ENCODE data around the gene ECE1. TPM values are rescaled to one million over a fixed set of nuclear protein-coding genes. Genes with fewer than 3 reads are reported as not detected.
A peak's percentile ranks its signal among the peaks of the same experiment; 100 is the strongest.

ECE1 gene
- total and polyA plus RNA-seq, 2 of the 13 experiments (the other 11 are each of a cell fraction or from before 2014, with no cell fraction given), result 13.5 to 21.2 TPM

DNA sequence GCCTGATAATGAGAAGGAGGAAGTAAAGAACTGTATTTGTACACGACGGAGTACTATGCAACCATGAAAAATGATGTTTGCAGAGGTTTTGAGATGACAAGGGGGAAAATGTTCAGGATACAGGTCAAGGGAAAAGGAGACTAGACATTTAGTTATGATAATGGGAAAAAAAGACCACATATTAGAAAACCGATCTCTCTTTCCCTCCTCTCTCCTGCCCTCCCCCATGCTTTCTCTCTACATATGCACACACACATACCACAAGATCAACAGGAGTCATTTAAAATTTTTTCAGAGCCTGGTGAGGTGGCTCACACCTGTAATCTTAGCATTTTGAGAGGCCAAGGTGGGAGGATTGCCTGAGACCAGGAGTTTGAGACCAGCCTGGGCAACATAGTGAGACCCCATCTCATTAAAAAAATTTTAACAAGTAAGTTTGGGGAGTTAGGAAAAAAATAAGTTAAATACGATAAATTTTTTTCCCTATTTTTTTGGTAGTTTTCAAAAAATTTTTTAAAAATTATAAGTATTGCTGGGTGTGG, 44.5 kb downstream of the ECE1 start:
- DNase-seq (ENCODE audit: low spot score) (no peak), FAIRE-seq (no peak), ATAC-seq (no peak)
- ChIA-PET POLR2A (no interaction called here), CTCF (ENCODE audit: low intra/inter-chr PET ratio, low total read pairs) (no interaction called here)
- intact Hi-C loops (cut with micrococcal nuclease; ENCODE audit: unreplicated experiment), result no loop called here
- H3K4me2 ChIP-seq (ENCODE audit: low read depth, low read length), result no peak overlapping the region
- no peaks in the 10 kb centered on the region for H3K27me3 ChIP-seq (ENCODE audit: control insufficient read depth in 1 of 2, insufficient read depth in 2 of 2, low read length in 2 of 2)
- no TSS peak for BruUV-seq (replicated peaks)
- H3K4me1 ChIP-seq (ENCODE audit: insufficient read depth, low read length), result peaks cover 40% of the 10 kb centered on the region
- no peak overlapping the region for H3K27ac ChIP-seq (ENCODE audit: extremely low read length, insufficient read depth, low read length)
- WGBS (ENCODE audit: low lambda C conversion rate), result 99% methylated on average over 4 of the region's 4 CpGs
- no peaks in the 10 kb centered on the region for H3K9me3 ChIP-seq (ENCODE audit: low read length)
- TF ChIP-seq HMGA1 (CRISPR knock-in tag; conservative IDR thresholded peaks at IDR 0.05), result no peak
- no peak for TF ChIP-seq PHF21A (CRISPR knock-in tag; IDR thresholded peaks at IDR 0.05)
- TF ChIP-seq RFXAP (CRISPR knock-in tag; IDR thresholded peaks at IDR 0.05; ENCODE audit: borderline replicate concordance), result no peak
- peak; percentile 44; the same call in 1 of the 2 replicates for TF ChIP-seq ZNF121 (CRISPR knock-in tag; IDR thresholded peaks at IDR 0.05)
- TF ChIP-seq, protein P1, sequence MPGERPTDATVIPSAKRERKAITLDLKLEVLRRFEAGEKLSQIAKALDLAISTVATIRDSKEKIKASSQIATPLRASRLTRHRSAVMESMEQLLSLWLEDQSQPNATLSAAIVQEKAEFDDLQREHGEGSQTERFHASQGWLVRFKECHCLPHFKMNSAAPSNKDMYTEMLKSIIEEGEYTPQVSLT (CRISPR knock-in tag; IDR thresholded peaks at IDR 0.05; ENCODE audit: borderline replicate concordance, low read depth), result no peak
- H3K79me2 ChIP-seq (ENCODE audit: insufficient read depth, low read length), result no peaks in the 10 kb centered on the region
- no peak overlapping the region for H2AFZ ChIP-seq (ENCODE audit: low read length)
- H3K36me3 ChIP-seq (replicated peaks in 1 of 2; ENCODE audit: control insufficient read depth in 1 of 2, insufficient read depth in 2 of 2, low read length in 2 of 2), result peaks cover 5 to 11% of the 10 kb centered on the region in 2 experiments; a peak in 3 of 5 replicates
- no peaks in the 10 kb centered on the region for H4K20me1 ChIP-seq (ENCODE audit: insufficient read depth, low read length)
- in situ Hi-C loops (cut with HindIII; ENCODE audit: extremely low pct_ligation_motif_present, low pct_unique_long_range_greater_than_20kb), result loop anchor here (25.0 kb wide), 1 partner anchor 242 kb away; no protein-coding TSS in a partner anchor
- no peak overlapping the region for H3K9ac ChIP-seq (ENCODE audit: insufficient read depth, low read depth, low read length)
- H3K4me3 ChIP-seq (replicated peaks in 1 of 3; ENCODE audit: insufficient read depth in 1 of 3, low read depth in 2 of 3, low read length in 3 of 3), result no peak overlapping the region

DNA sequence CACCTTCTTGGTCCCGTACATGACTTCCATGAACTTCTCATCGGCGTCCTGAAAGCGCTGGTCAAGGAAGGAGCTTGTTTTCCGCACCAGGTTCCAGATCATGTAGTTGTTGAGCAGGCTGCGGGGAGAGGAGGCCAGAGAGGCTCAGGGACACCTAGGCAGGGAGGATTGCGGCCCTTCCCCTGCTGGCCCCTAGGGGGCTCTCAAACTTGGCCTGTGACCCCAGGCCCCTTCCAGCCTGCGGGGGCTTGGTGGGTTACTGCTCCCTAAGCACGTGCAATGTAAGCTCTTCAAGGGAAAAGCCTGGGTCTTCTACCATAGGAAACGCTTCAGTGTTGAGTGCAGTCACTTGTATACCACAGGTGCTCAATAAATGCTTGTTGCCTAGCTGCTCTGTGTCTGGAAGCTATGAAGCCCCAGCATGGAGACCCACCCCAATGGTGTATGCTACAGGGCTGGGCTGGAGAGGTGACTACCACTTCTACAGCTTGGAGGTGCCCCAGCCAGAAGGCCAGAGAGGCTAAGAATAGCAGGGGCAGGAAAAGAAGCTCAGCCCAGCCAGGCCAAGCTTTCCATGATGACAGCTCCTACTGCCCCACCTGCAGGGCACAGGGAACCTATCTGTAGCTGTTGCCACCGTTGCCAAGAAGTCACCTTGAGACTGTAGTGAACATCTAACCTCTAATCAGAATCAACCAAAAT, 45.1 kb downstream of the ECE1 start:
- peaks cover 5 to 11% of the 10 kb centered on the region in 2 experiments; a peak in 3 of 5 replicates for H3K36me3 ChIP-seq (replicated peaks in 1 of 2; ENCODE audit: control insufficient read depth in 1 of 2, insufficient read depth in 2 of 2, low read length in 2 of 2)
- H3K9me3 ChIP-seq (ENCODE audit: low read length), result no peaks in the 10 kb centered on the region
- ATAC-seq (peak; percentile 32; the same call in 1 of the 3 replicates), FAIRE-seq (no peak), DNase-seq (ENCODE audit: low spot score) (no peak)
- H3K79me2 ChIP-seq (ENCODE audit: insufficient read depth, low read length), result no peaks in the 10 kb centered on the region
- no peak overlapping the region for H3K9ac ChIP-seq (ENCODE audit: insufficient read depth, low read depth, low read length)
- no peak overlapping the region for H3K27ac ChIP-seq (ENCODE audit: extremely low read length, insufficient read depth, low read length)
- peaks cover 34% of the 10 kb centered on the region for H3K4me1 ChIP-seq (ENCODE audit: insufficient read depth, low read length)
- in situ Hi-C loops (cut with HindIII; ENCODE audit: extremely low pct_ligation_motif_present, low pct_unique_long_range_greater_than_20kb) (loop anchor here (25.0 kb wide), 1 partner anchor 242 kb away; no protein-coding TSS in a partner anchor), intact Hi-C loops (cut with micrococcal nuclease; ENCODE audit: unreplicated experiment) (no loop called here)
- H3K4me2 ChIP-seq (ENCODE audit: low read depth, low read length), result no peak overlapping the region
- H2AFZ ChIP-seq (ENCODE audit: low read length), result no peak overlapping the region
- no peak overlapping the region for H3K4me3 ChIP-seq (replicated peaks in 1 of 3; ENCODE audit: insufficient read depth in 1 of 3, low read depth in 2 of 3, low read length in 3 of 3)
- no TSS peak for BruUV-seq (replicated peaks)
- CTCF ChIA-PET (ENCODE audit: low intra/inter-chr PET ratio, low total read pairs), result no interaction called here
- H3K27me3 ChIP-seq (ENCODE audit: control insufficient read depth in 1 of 2, insufficient read depth in 2 of 2, low read length in 2 of 2), result no peaks in the 10 kb centered on the region
- 93% methylated on average over 8 of the region's 11 CpGs for WGBS (ENCODE audit: low lambda C conversion rate)
- POLR2A ChIA-PET, result no interaction called here
- no peaks in the 10 kb centered on the region for H4K20me1 ChIP-seq (ENCODE audit: insufficient read depth, low read length)
- no peak for TF ChIP-seq ZNF256 (CRISPR knock-in tag; conservative IDR thresholded peaks at IDR 0.05)
- TF ChIP-seq JUNB (CRISPR knock-in tag; IDR thresholded peaks at IDR 0.05; ENCODE audit: borderline replicate concordance), result no peak
- TF ChIP-seq ZNF768 (CRISPR knock-in tag; IDR thresholded peaks at IDR 0.05), result 0 out of 2 replicates have a peak, but pooled peaks have one; percentile 29
- no peak for TF ChIP-seq EZH2 (conservative IDR thresholded peaks at IDR 0.05; ENCODE audit: low read depth, low read length)
- TF ChIP-seq NPAS2 (CRISPR knock-in tag; IDR thresholded peaks at IDR 0.05; ENCODE audit: borderline replicate concordance), result no peak
- no peak for TF ChIP-seq ETV6 (CRISPR knock-in tag; conservative IDR thresholded peaks at IDR 0.05)
- TF ChIP-seq RBM22 (optimal IDR thresholded peaks at IDR 0.05; ENCODE audit: low read length), result no peak
- peak; percentile 93 for TF ChIP-seq ZKSCAN8 (CRISPR knock-in tag; IDR thresholded peaks at IDR 0.05; ENCODE audit: borderline replicate concordance)
- TF ChIP-seq, protein P2, sequence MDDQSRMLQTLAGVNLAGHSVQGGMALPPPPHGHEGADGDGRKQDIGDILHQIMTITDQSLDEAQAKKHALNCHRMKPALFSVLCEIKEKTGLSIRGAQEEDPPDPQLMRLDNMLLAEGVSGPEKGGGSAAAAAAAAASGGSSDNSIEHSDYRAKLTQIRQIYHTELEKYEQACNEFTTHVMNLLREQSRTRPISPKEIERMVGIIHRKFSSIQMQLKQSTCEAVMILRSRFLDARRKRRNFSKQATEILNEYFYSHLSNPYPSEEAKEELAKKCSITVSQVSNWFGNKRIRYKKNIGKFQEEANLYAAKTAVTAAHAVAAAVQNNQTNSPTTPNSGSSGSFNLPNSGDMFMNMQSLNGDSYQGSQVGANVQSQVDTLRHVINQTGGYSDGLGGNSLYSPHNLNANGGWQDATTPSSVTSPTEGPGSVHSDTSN (CRISPR knock-in tag; IDR thresholded peaks at IDR 0.05; ENCODE audit: borderline replicate concordance), result no peak
- TF ChIP-seq ZNF891 (CRISPR knock-in tag; IDR thresholded peaks at IDR 0.05), result no peak
- TF ChIP-seq SMARCE1 (IDR thresholded peaks at IDR 0.05; ENCODE audit: borderline replicate concordance), result no peak
- TF ChIP-seq ZNF674 (CRISPR knock-in tag; IDR thresholded peaks at IDR 0.05; ENCODE audit: low read depth), result no peak
- no peak for TF ChIP-seq TBL1XR1 (IDR thresholded peaks at IDR 0.05; ENCODE audit: borderline replicate concordance, low read length, partially characterized antibody)

Measured in HepG2 (cell line).